Subcutaneous adipose tissue (tissue), 4 donors: ENCODE measurements around the gene SEMA3C. TPM values are rescaled to one million over a fixed set of nuclear protein-coding genes. Genes with fewer than 3 reads are reported as not detected.

ENCODE experiments used
- total RNA-seq, 4 donors: library from RNA; depleted of rRNA; stranded (reverse); fragments of >200 nt; gene quantifications; one replicate each; pipeline ENCODE4 v1.1.0, GENCODE V29; 2016
- TF ChIP-seq, protein P1 (sequence below): fragments of 450-650 bp; IDR thresholded peaks from one replicate; pipeline ENCODE4 v1.5.1; 2016; ENCODE audit warnings: low read depth, mild to moderate bottlenecking, control low read depth, antibody characterized with exemption, moderate library complexity

Gene SEMA3C
- total RNA-seq, 4 donors from 2014 or later = 57.3 to 174 (median 96.9) TPM

DNA sequence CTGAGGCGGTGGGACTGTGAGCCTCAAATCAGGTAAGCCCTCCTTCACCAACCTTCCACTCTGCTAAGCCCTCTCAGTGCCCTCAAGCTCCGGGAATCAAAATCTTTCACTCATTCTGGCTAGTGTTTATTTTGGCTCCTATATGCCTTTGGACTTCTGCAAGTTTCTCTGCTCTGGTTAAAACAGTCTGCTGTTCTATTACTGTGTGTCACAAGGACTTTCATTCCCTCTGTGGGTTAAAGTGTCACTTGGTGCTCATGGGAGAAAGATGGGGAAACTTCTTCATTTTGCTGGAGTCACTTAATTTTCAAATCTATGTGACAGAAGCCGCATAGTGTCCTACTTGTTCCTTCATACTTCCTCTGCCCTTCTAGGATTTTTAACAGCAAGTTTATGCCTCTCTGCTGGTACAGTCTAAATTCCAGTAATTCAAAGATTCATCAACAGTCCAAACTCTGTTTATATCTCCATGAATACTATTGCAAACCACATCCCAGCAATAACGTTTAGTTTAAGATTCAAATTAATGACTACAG lies 219.1 kb downstream of the SEMA3C start:
- TF ChIP-seq, protein P1, sequence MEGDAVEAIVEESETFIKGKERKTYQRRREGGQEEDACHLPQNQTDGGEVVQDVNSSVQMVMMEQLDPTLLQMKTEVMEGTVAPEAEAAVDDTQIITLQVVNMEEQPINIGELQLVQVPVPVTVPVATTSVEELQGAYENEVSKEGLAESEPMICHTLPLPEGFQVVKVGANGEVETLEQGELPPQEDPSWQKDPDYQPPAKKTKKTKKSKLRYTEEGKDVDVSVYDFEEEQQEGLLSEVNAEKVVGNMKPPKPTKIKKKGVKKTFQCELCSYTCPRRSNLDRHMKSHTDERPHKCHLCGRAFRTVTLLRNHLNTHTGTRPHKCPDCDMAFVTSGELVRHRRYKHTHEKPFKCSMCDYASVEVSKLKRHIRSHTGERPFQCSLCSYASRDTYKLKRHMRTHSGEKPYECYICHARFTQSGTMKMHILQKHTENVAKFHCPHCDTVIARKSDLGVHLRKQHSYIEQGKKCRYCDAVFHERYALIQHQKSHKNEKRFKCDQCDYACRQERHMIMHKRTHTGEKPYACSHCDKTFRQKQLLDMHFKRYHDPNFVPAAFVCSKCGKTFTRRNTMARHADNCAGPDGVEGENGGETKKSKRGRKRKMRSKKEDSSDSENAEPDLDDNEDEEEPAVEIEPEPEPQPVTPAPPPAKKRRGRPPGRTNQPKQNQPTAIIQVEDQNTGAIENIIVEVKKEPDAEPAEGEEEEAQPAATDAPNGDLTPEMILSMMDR = no peak

DNA sequence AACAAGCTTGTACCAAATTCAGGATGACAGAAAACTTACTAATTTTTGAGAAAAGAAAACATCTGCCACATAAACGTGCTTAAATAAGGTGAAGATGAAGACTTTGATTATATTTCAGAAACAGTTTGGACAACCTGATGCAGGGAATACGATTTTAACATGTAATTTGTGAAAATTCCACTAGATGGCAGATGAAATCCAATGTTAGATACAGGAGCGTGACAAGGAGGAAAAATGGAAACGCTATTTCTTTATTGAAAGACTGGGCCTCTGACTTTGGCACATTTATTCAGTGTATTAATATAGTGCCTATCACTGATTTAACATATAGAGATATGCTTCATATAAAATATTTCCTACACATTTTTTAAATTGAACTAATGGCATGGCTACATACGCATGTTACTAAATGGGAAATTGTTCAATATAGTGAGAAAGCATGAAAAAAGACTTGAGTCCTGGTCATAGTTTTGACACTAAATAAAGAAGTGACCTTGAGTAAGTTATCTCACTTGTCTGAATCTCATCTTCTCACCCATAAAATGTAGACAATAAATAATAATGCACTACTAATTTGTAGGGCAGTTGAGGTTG lies 219.7 kb downstream of the SEMA3C start:
- TF ChIP-seq, protein P1 = no peak
